K562 (cell line): ENCODE measurements around the gene KCTD15. TPM values are rescaled to one million over a fixed set of nuclear protein-coding genes. Genes with fewer than 3 reads are reported as not detected.
A peak's percentile ranks its signal among the peaks of the same experiment; 100 is the strongest.

ENCODE experiments used
- ATAC-seq: fragments of 200-7000 bp; cut with Tn5 transposase; 3 replicates; pipeline ENCODE4 v1.9.1; 2020; ENCODE audit warnings: moderate library complexity
- BruUV-seq: library from RNA; stranded (reverse); fragments of 400-500 nt; replicated peaks from 2 replicates; lab custom pipeline; 2021; lab: Mats Ljungman, UMichigan
- CTCF ChIA-PET: fragments of 300-600 bp; formaldehyde crosslinking; extraction: SDS; loops from one replicate; lab custom pipeline; 2021; ENCODE audit warnings: low intra/inter-chr PET ratio; lab: Yijun Ruan, JAX
- POLR2A ChIA-PET: fragments of 300-600, 350-650 bp; sonication (Branson Sonifier 250); formaldehyde crosslinking; extraction: SDS; loops from one replicate; lab custom pipeline; 2021; ENCODE audit warnings: antibody characterized with exemption, inconsistent platforms; lab: Yijun Ruan, JAX
- DNase-seq, 4 experiments: peaks; one replicate each; pipeline versions ENCODE4 v3.0.0 to v3.0.0-alpha.2; 2011 to 2018; ENCODE audit warnings: low spot score in 3 of 4, mixed read lengths in 3 of 4; ENCODE audit errors: extremely low read depth in 1 of 4
- FAIRE-seq: peaks from 2 replicates; lab custom pipeline; 2011; peaks lifted over from hg19 to GRCh38; lab: Jason Lieb, UNC
- H2AFZ ChIP-seq: 2 replicates; pipeline ENCODE4 v1.6.0; 2011; ENCODE audit warnings: low read depth, low read length, control low read depth, inconsistent platforms
- H3K27ac ChIP-seq: fragments of 200-600 bp; 3 replicates; pipeline ENCODE4 v1.8.0; 2011; ENCODE audit warnings: low read depth, mild to moderate bottlenecking, control low read depth, inconsistent platforms, low read length, moderate library complexity, mixed read lengths; ENCODE audit errors: extremely low read depth
- H3K27me3 ChIP-seq, 2 experiments: fragments of 300-600 bp in 1 of 2; 2 replicates in 1 of 2; 3 replicates in 1 of 2; pipeline versions ENCODE4 v1.6.0 to v1.8.0; 2011; ENCODE audit warnings: inconsistent platforms in 2 of 2, low read length in 2 of 2, mild to moderate bottlenecking in 1 of 2, mixed read lengths in 1 of 2, moderate library complexity in 1 of 2; ENCODE audit not compliant: control insufficient read depth in 2 of 2, insufficient read depth in 2 of 2
- H3K36me3 ChIP-seq: fragments of 300-600 bp; 3 replicates; pipeline ENCODE4 v1.8.0; 2011; ENCODE audit warnings: mild to moderate bottlenecking, low read length, inconsistent platforms; ENCODE audit not compliant: control insufficient read depth, insufficient read depth
- H3K4me1 ChIP-seq, 2 experiments: fragments of 200-600 bp in 1 of 2; replicated peaks in 1 of 2; 2 replicates in 1 of 2; 3 replicates in 1 of 2; pipeline versions ENCODE4 v1.5.1 to v1.8.0; 2011; ENCODE audit warnings: inconsistent platforms in 2 of 2, low read length in 2 of 2, mild to moderate bottlenecking in 1 of 2, mixed read lengths in 1 of 2, moderate library complexity in 1 of 2; ENCODE audit not compliant: control insufficient read depth in 2 of 2, insufficient read depth in 2 of 2
- H3K4me2 ChIP-seq: 2 replicates; pipeline ENCODE4 v1.6.1; 2011; ENCODE audit warnings: low read length, control low read depth, inconsistent platforms, mixed read lengths; ENCODE audit not compliant: insufficient read depth
- H3K4me3 ChIP-seq: fragments of 200-600 bp; sonication (generic), shearing (Covaris generic); 2 replicates; pipeline ENCODE4 v1.5.1; 2016; ENCODE audit warnings: control low read depth, inconsistent platforms
- H3K79me2 ChIP-seq: fragments of 200-600 bp; 3 replicates; pipeline ENCODE4 v1.8.0; 2011; ENCODE audit warnings: low read length, inconsistent platforms; ENCODE audit not compliant: control insufficient read depth, insufficient read depth
- H3K9ac ChIP-seq, 2 experiments: 2 replicates each; pipeline versions ENCODE4 v1.6.0 to v1.6.1; 2011; ENCODE audit warnings: low read depth in 2 of 2, low read length in 2 of 2, control low read depth in 1 of 2, inconsistent platforms in 1 of 2, mild to moderate bottlenecking in 1 of 2, mixed read lengths in 1 of 2; ENCODE audit not compliant: insufficient read depth in 1 of 2
- H3K9me1 ChIP-seq: one replicate; pipeline ENCODE4 v1.6.0; 2011; ENCODE audit warnings: inconsistent platforms, mild to moderate bottlenecking, low read length, moderate library complexity; ENCODE audit not compliant: control insufficient read depth, insufficient read depth
- H3K9me3 ChIP-seq: replicated peaks from 2 replicates; pipeline ENCODE4 v1.5.1; 2011; ENCODE audit warnings: low read depth, low read length, inconsistent platforms; ENCODE audit not compliant: control insufficient read depth, insufficient read depth
- H4K20me1 ChIP-seq: replicated peaks from 2 replicates; pipeline ENCODE4 v1.6.1; 2011; ENCODE audit warnings: low read length, inconsistent platforms, mixed read lengths; ENCODE audit not compliant: control insufficient read depth, insufficient read depth
- ARNT ChIP-seq, 2 experiments: fragments of 450-650 bp; IDR thresholded peaks; 2 replicates each; pipeline ENCODE4 v1.6.1; 2016; ENCODE audit warnings: mild to moderate bottlenecking in 1 of 2
- BACH1 ChIP-seq: fragments of 200-800 bp; sonication (Bioruptor generic); IDR thresholded peaks from 2 replicates; pipeline ENCODE4 v1.6.1; 2016; ENCODE audit warnings: missing genetic modification characterization, missing compliant biosample characterization
- BRF1 ChIP-seq: IDR thresholded peaks from 3 replicates; pipeline ENCODE4 v1.6.1; 2011; ENCODE audit warnings: borderline replicate concordance, mild to moderate bottlenecking; ENCODE audit not compliant: insufficient read length; ENCODE audit errors: extremely low read depth
- CBX3 ChIP-seq, 2 experiments: IDR thresholded peaks; 1 replicate in 1 of 2; 2 replicates in 1 of 2; pipeline ENCODE4 v1.6.1; 2012; ENCODE audit warnings: inconsistent platforms in 2 of 2, low read length in 2 of 2, borderline replicate concordance in 1 of 2, control low read depth in 1 of 2
- CCAR2 ChIP-seq: fragments of 200-400 bp; formaldehyde crosslinking; IDR thresholded peaks from 2 replicates; pipeline ENCODE4 v1.6.1; 2017; ENCODE audit warnings: mild to moderate bottlenecking, low read depth, low read length
- FOS ChIP-seq: IDR thresholded peaks from 3 replicates; pipeline ENCODE4 v1.6.1; 2011; ENCODE audit not compliant: insufficient read length; ENCODE audit errors: extremely low read depth
- GABPA ChIP-seq: fragments of 200-800 bp; sonication (Bioruptor generic); conservative IDR thresholded peaks from 2 replicates; pipeline ENCODE4 v1.6.1; 2016; ENCODE audit warnings: low read depth, missing genetic modification characterization, missing compliant biosample characterization
- NFATC3 ChIP-seq: fragments of 450-650 bp; IDR thresholded peaks from 2 replicates; pipeline ENCODE4 v1.6.1; 2017; ENCODE audit warnings: mild to moderate bottlenecking
- PCBP2 ChIP-seq: fragments of 200-400 bp; formaldehyde crosslinking; IDR thresholded peaks from 2 replicates; pipeline ENCODE4 v1.6.1; 2018; ENCODE audit warnings: low read length, low read depth, mild to moderate bottlenecking, moderate library complexity; ENCODE audit not compliant: poor library complexity, severe bottlenecking
- RB1 ChIP-seq: fragments of 450-650 bp; IDR thresholded peaks from 2 replicates; pipeline ENCODE4 v1.6.1; 2017; ENCODE audit warnings: low read depth, mild to moderate bottlenecking
- RCOR1 ChIP-seq, 2 experiments: IDR thresholded peaks; 2 replicates each; pipeline ENCODE4 v1.6.1; 2012; ENCODE audit warnings: low read depth in 2 of 2, low read length in 2 of 2, borderline replicate concordance in 1 of 2, improper control_type of control experiment in 1 of 2
- RFX5 ChIP-seq: IDR thresholded peaks from 2 replicates; pipeline ENCODE4 v1.6.1; 2011; ENCODE audit warnings: low read depth, mild to moderate bottlenecking, improper control_type of control experiment, low read length
- XRCC5 ChIP-seq: fragments of 200-400 bp; formaldehyde crosslinking; IDR thresholded peaks from 2 replicates; pipeline ENCODE4 v1.6.1; 2017; ENCODE audit warnings: low read depth, mild to moderate bottlenecking, low read length
- ZBTB7A ChIP-seq: IDR thresholded peaks from 2 replicates; pipeline ENCODE4 v1.6.1; 2011; ENCODE audit warnings: low read depth, mild to moderate bottlenecking, low read length, moderate library complexity, borderline replicate concordance; ENCODE audit not compliant: control insufficient read depth
- ZNF778 ChIP-seq: fragments of 450-650 bp; formaldehyde crosslinking; IDR thresholded peaks from 2 replicates; pipeline ENCODE4 v1.4.0; 2020; ENCODE audit warnings: mild to moderate bottlenecking, moderate library complexity
- WGBS: fragments of 100-300 bp; shearing (Covaris generic); methylation state at CpG from one replicate; pipeline ENCODE4 v1.1.6; 2016; ENCODE audit warnings: low coverage, mixed read lengths; ENCODE audit not compliant: insufficient coverage; ENCODE audit errors: missing lambda C conversion rate; 5-methylcytosine and 5-hydroxymethylcytosine counted together
- in situ Hi-C: fragments of 300-500 bp; cut with MboI; formaldehyde crosslinking; loops from 4 replicates; pipeline ENCODE4 v1.15.0; 2018; ENCODE audit warnings: inconsistent platforms, mixed read lengths
- intact Hi-C: fragments of 100-400 bp; cut with micrococcal nuclease; formaldehyde crosslinking; loops from 2 replicates; pipeline ENCODE4 v1.14.2; 2022
- polyA plus RNA-seq, 8 experiments: library from polyadenylated mRNA; depleted of rRNA in 4 of 8; stranded (reverse) in 5 of 8; unstranded in 3 of 8; fragments of >200 nt; fragmentation: Nextera tagmentation in 2 of 8; fragmentation: Illumina TruSeq in 1 of 8; extraction: Ambion mirVana in 2 of 8; extraction: Trizol in 1 of 8; gene quantifications; 2 replicates each; pipeline versions ENCODE4 v1.2.1 to v1.2.3, GENCODE V29; 2011 to 2014; ENCODE audit warnings: inconsistent platforms in 1 of 8, missing spikeins in 1 of 8
- total RNA-seq, 7 experiments: library from RNA; depleted of rRNA in 6 of 7; stranded (reverse); fragments of >200 nt in 6 of 7; fragmentation: Illumina TruSeq in 2 of 7; extraction: Trizol in 2 of 7; gene quantifications; 2 replicates each; pipeline versions ENCODE4 v1.2.1 to v1.2.3, GENCODE V29; 2011 to 2021; ENCODE audit warnings: low replicate concordance in 1 of 7
- TF ChIP-seq, protein P1 (sequence below): fragments of 250-450 bp; sonication (Bioruptor Pico); IDR thresholded peaks from 2 replicates; pipeline ENCODE4 v1.8.0; 2021; ENCODE audit warnings: borderline replicate concordance, mild to moderate bottlenecking, moderate library complexity; ENCODE audit not compliant: poor library complexity, severe bottlenecking
- TF ChIP-seq, protein P2 (sequence below): sonication (generic); formaldehyde crosslinking; IDR thresholded peaks from 2 replicates; pipeline ENCODE4 v1.8.0; 2022; ENCODE audit warnings: missing genetic modification reagents, mild to moderate bottlenecking, borderline replicate concordance

Gene KCTD15
- total and polyA plus RNA-seq, 9 of the 15 experiments (the other 6 are each of a cell fraction or from before 2014, with no cell fraction given): 1.7 to 49.0 (median 11.8) TPM

DNA sequence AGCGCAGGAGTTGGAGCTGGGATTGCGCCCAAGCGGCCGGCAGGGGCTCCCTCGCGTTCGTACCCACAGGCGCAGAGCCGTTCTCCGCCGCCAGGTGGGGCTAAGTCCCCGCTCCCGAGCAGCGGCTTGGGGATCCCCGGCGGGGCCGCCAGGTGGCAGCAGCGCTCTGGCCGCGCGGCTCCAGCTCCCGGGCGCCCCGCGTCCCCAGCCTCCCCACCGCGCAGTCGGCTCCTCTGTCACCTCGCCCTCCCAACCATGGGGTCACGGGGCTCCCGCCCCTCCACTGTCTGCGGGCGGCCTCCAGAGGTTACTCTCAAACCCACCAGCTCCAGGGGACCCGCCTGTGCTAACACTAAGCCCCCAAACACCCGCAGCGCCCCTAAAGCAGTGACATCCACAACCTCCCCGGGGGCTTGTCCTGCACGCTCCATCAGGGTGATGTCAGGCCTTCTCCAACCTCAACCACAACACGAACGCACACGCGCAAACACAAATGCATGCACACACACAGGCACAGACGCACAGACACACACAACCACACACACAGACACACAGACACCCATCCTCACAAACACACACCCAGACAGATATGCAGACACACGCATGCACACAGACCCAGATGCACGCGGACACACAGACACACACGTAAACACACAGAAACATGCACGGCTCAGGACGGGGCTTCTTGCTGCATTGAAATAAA, 18.4 kb upstream of the KCTD15 start:
- in situ Hi-C loops: no loop called here
- WGBS: 5% methylated on average over 34 of the region's 49 CpGs
- no peak overlapping the region for H2AFZ ChIP-seq
- no peaks in the 10 kb centered on the region for H3K79me2 ChIP-seq
- BruUV-seq: no TSS peak
- H3K4me1 ChIP-seq: peaks cover 0 to 24% of the 10 kb centered on the region in 2 experiments; a peak in 2 of 5 replicates
- intact Hi-C loops: loop anchor here (1.0 to 10.0 kb wide), 3 partner anchors 53 to 369 kb away; no protein-coding TSS in a partner anchor
- POLR2A ChIA-PET: interaction anchor here (0.6 to 1.4 kb wide), 6 partner anchors 10 to 356 kb away, joined by 3 to 4 read pairs (median 3); no protein-coding TSS in a partner anchor
- no peak overlapping the region for H3K9ac ChIP-seq
- CTCF ChIA-PET: interaction anchor here (0.5 to 3.8 kb wide), 24 partner anchors 10 to 1485 kb away, joined by 3 to 111 read pairs (median 4); no protein-coding TSS in a partner anchor
- H3K36me3 ChIP-seq: no peaks in the 10 kb centered on the region
- no peak overlapping the region for H3K4me3 ChIP-seq
- H3K9me3 ChIP-seq: no peaks in the 10 kb centered on the region
- ATAC-seq: peak; percentile 97
- peak; percentile 87 to 96 (median 94) for DNase-seq
- peaks cover 16 to 42% of the 10 kb centered on the region in 2 experiments; a peak in 4 of 5 replicates for H3K27me3 ChIP-seq
- FAIRE-seq: peak; percentile 78
- H3K27ac ChIP-seq: no peak overlapping the region
- H4K20me1 ChIP-seq: peaks cover 20% of the 10 kb centered on the region
- H3K4me2 ChIP-seq: peak overlapping the region; percentile 14; the same call in 1 of the 2 replicates
- no peaks in the 10 kb centered on the region for H3K9me1 ChIP-seq
- TF ChIP-seq, protein P1, sequence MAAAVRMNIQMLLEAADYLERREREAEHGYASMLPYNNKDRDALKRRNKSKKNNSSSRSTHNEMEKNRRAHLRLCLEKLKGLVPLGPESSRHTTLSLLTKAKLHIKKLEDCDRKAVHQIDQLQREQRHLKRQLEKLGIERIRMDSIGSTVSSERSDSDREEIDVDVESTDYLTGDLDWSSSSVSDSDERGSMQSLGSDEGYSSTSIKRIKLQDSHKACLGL (CRISPR knock-in tag): no peak
- TF ChIP-seq FOS (no peak), ZNF778 (CRISPR knock-in tag) (no peak), CCAR2 (no peak), NFATC3 (no peak), RCOR1 (IDR thresholded peaks at IDR 0.05; ENCODE audit: borderline replicate concordance in 1 of 2, low read depth in 2 of 2, low read length in 2 of 2) (peak in 1 of 2 experiments; percentile 68; a peak in 2 of 4 replicates), BRF1 (no peak), PCBP2 (no peak), GABPA (tag) (no peak), RB1 (peak; percentile 98), ARNT (IDR thresholded peaks at IDR 0.05) (no peak), ZBTB7A (peak; percentile 38; the same call in 1 of the 2 replicates), XRCC5 (peak; percentile 94; the same call in 1 of the 2 replicates), CBX3 (IDR thresholded peaks at IDR 0.05; ENCODE audit: borderline replicate concordance in 1 of 2, low read length in 2 of 2) (0 out of 3 replicates have a peak, but pooled peaks of 1 of the 2 experiments have one; percentile 13), RFX5 (no peak), BACH1 (tag) (no peak)
- TF ChIP-seq, protein P2, sequence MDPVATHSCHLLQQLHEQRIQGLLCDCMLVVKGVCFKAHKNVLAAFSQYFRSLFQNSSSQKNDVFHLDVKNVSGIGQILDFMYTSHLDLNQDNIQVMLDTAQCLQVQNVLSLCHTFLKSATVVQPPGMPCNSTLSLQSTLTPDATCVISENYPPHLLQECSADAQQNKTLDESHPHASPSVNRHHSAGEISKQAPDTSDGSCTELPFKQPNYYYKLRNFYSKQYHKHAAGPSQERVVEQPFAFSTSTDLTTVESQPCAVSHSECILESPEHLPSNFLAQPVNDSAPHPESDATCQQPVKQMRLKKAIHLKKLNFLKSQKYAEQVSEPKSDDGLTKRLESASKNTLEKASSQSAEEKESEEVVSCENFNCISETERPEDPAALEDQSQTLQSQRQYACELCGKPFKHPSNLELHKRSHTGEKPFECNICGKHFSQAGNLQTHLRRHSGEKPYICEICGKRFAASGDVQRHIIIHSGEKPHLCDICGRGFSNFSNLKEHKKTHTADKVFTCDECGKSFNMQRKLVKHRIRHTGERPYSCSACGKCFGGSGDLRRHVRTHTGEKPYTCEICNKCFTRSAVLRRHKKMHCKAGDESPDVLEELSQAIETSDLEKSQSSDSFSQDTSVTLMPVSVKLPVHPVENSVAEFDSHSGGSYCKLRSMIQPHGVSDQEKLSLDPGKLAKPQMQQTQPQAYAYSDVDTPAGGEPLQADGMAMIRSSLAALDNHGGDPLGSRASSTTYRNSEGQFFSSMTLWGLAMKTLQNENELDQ (CRISPR knock-in tag): no peak
